ENCODE measurements around the gene RPUSD3.
A peak's percentile ranks its signal among the peaks of the same experiment; 100 is the strongest.

The RPUSD3 gene

GRCh38 chr3:9800529-9800928 is 43.3 kb downstream of the RPUSD3 start:
- no peak for DNase-seq

- no peak for DNase-seq
Observed at GRCh38 chr3:9797196-9797945, 46.4 kb downstream of the RPUSD3 start.

GRCh38 chr3:9795207-9795606 is 48.6 kb downstream of the RPUSD3 start:
- DNase-seq, result peak; percentile 73 to 81

- DNase-seq, result peak in 1 of 2 donors; percentile 19
Observed at GRCh38 chr3:9794400-9794799, 49.4 kb downstream of the RPUSD3 start.

GRCh38 chr3:9793161-9793781 is 50.5 kb downstream of the RPUSD3 start:
- peak; percentile 75 to 83 for DNase-seq

- DNase-seq, result peak; percentile 93 to 95
Observed at GRCh38 chr3:9792405-9793160, 51.2 kb downstream of the RPUSD3 start, which contains the start of the genes ARPC4 and TADA3. Gene ARPC4 (plus strand): TSS chr3:9793082. CDS start chr3:9793122, 40 bp downstream. Gene TADA3 (minus strand): TSS chr3:9792473. CDS start chr3:9791466, 1,007 bp downstream.

- DNase-seq, result no peak
Observed at GRCh38 chr3:9791790-9792404, 51.9 kb downstream of the RPUSD3 start.

- DNase-seq, result no peak
Observed at GRCh38 chr3:9791127-9791526, 52.7 kb downstream of the RPUSD3 start.
